Measurements from ENCODE around the gene ZSWIM4. TPM values are rescaled to one million over a fixed set of nuclear protein-coding genes. Genes with fewer than 3 reads are reported as not detected.
"Not testable (repeated sequence)": the region's sequence is repeated elsewhere in the genome, so short reads cannot be mapped to it uniquely, and the experiment has no call there.

ZSWIM4 gene
- total RNA-seq, 2 donors from 2014 or later: 6.3 to 8.8 TPM

- H3K27ac Mint-ChIP-seq: peak overlapping the region; percentile 72 to 98
- ATAC-seq (no peak), DNase-seq (ENCODE audit: low spot score in 2 of 2) (no peak)
- no peaks in the 10 kb centered on the region for H3K36me3 Mint-ChIP-seq
- no peaks in the 10 kb centered on the region for H3K9me3 Mint-ChIP-seq
Measured at GRCh38 chr19:13848798-13849676, 53.8 kb downstream of the ZSWIM4 start.

- Mint-ChIP-seq H3K9me3 (no peaks in the 10 kb centered on the region), H3K36me3 (no peaks in the 10 kb centered on the region), H3K27ac (peak overlapping the region; percentile 85 to 98)
- DNase-seq (ENCODE audit: low spot score in 2 of 2): peak; percentile 79 to 81
- ATAC-seq: no peak
Measured at GRCh38 chr19:13849991-13850909, 55.0 kb downstream of the ZSWIM4 start.

GRCh38 chr19:13850910-13851733 lies 55.9 kb downstream of the ZSWIM4 start:
- no peaks in the 10 kb centered on the region for H3K36me3 Mint-ChIP-seq
- DNase-seq (ENCODE audit: low spot score in 2 of 2) (peak in 1 of 2 donors; percentile 79), ATAC-seq (peak in 1 of 2 donors; percentile 3)
- H3K9me3 Mint-ChIP-seq: no peaks in the 10 kb centered on the region
- peak overlapping the region; percentile 85 to 98 for H3K27ac Mint-ChIP-seq

GRCh38 chr19:13851734-13852114 lies 56.5 kb downstream of the ZSWIM4 start:
- not testable (repeated sequence) for DNase-seq (ENCODE audit: low spot score in 2 of 2); ATAC-seq; H3K36me3 Mint-ChIP-seq; H3K9me3 Mint-ChIP-seq
- H3K27ac Mint-ChIP-seq: peak overlapping the region in 1 of 2 donors; percentile 98

- not testable (repeated sequence) for H3K36me3 Mint-ChIP-seq; H3K27ac Mint-ChIP-seq; H3K9me3 Mint-ChIP-seq; ATAC-seq; DNase-seq (ENCODE audit: low spot score in 2 of 2)
Measured at GRCh38 chr19:13852171-13852707, 57.0 kb downstream of the ZSWIM4 start.

GRCh38 chr19:13856497-13856896 lies 61.3 kb downstream of the ZSWIM4 start:
- no peaks in the 10 kb centered on the region for H3K36me3 Mint-ChIP-seq
- H3K27ac Mint-ChIP-seq: no peak overlapping the region
- no peaks in the 10 kb centered on the region for H3K9me3 Mint-ChIP-seq
- DNase-seq (ENCODE audit: low spot score in 2 of 2) (no peak), ATAC-seq (no peak)

- ATAC-seq: no peak
- no peak for DNase-seq (ENCODE audit: low spot score in 2 of 2)
- Mint-ChIP-seq H3K27ac (peak overlapping the region in 1 of 2 donors; percentile 12), H3K9me3 (no peaks in the 10 kb centered on the region), H3K36me3 (peaks cover 0 to 4% of the 10 kb centered on the region in 2 donors)
Measured at GRCh38 chr19:13859361-13859880, 64.2 kb downstream of the ZSWIM4 start.

GRCh38 chr19:13860679-13861391 lies 65.6 kb downstream of the ZSWIM4 start:
- peaks cover 0 to 7% of the 10 kb centered on the region in 2 donors for H3K36me3 Mint-ChIP-seq
- peak overlapping the region; percentile 88 to 95 for H3K27ac Mint-ChIP-seq
- ATAC-seq (no peak), DNase-seq (ENCODE audit: low spot score in 2 of 2) (no peak)
- H3K9me3 Mint-ChIP-seq: no peaks in the 10 kb centered on the region

- peak overlapping the region; percentile 88 to 95 for H3K27ac Mint-ChIP-seq
- peaks cover 0 to 8% of the 10 kb centered on the region in 2 donors for H3K36me3 Mint-ChIP-seq
- peak; percentile 4 to 11 for ATAC-seq
Measured at GRCh38 chr19:13861392-13861713, 66.1 kb downstream of the ZSWIM4 start.

GRCh38 chr19:13861714-13862531 lies 66.7 kb downstream of the ZSWIM4 start:
- DNase-seq (ENCODE audit: low spot score in 2 of 2): peak; percentile 90 to 94
- Mint-ChIP-seq H3K27ac (peak overlapping the region; percentile 88 to 95), H3K9me3 (no peaks in the 10 kb centered on the region), H3K36me3 (peaks cover 0 to 12% of the 10 kb centered on the region in 2 donors)
- ATAC-seq: peak; percentile 92 to 95

More at GRCh38 chr19:13861392-13861713, 66.1 kb downstream of the ZSWIM4 start:
- no peaks in the 10 kb centered on the region for H3K9me3 Mint-ChIP-seq
- DNase-seq (ENCODE audit: low spot score in 2 of 2): no peak

GRCh38 chr19:13864046-13864666 lies 68.9 kb downstream of the ZSWIM4 start:
- ATAC-seq (no peak), DNase-seq (ENCODE audit: low spot score in 2 of 2) (no peak)
- Mint-ChIP-seq H3K36me3 (peaks cover 0 to 12% of the 10 kb centered on the region in 2 donors), H3K9me3 (no peaks in the 10 kb centered on the region), H3K27ac (no peak overlapping the region)

GRCh38 chr19:13864667-13865570 lies 69.7 kb downstream of the ZSWIM4 start:
- no peak for ATAC-seq

More at GRCh38 chr19:13864667-13865570, 69.7 kb downstream of the ZSWIM4 start:
- peaks cover 0 to 12% of the 10 kb centered on the region in 2 donors for H3K36me3 Mint-ChIP-seq
- H3K9me3 Mint-ChIP-seq: no peaks in the 10 kb centered on the region
- H3K27ac Mint-ChIP-seq: no peak overlapping the region
- no peak for DNase-seq (ENCODE audit: low spot score in 2 of 2)
